ENCODE data around the gene TRIO.

- TF ChIP-seq CTCF (IDR thresholded peaks at IDR 0.05) (no peak), POLR2A (IDR thresholded peaks at IDR 0.05) (no peak)
Measured at GRCh38 chr5:14410068-14410393, 266.9 kb downstream of the TRIO start.
